ENCODE measurements around the gene TMEM135.
"Not testable (repeated sequence)": the region's sequence is repeated elsewhere in the genome, so short reads cannot be mapped to it uniquely, and the experiment has no call there.

Gene TMEM135

DNA sequence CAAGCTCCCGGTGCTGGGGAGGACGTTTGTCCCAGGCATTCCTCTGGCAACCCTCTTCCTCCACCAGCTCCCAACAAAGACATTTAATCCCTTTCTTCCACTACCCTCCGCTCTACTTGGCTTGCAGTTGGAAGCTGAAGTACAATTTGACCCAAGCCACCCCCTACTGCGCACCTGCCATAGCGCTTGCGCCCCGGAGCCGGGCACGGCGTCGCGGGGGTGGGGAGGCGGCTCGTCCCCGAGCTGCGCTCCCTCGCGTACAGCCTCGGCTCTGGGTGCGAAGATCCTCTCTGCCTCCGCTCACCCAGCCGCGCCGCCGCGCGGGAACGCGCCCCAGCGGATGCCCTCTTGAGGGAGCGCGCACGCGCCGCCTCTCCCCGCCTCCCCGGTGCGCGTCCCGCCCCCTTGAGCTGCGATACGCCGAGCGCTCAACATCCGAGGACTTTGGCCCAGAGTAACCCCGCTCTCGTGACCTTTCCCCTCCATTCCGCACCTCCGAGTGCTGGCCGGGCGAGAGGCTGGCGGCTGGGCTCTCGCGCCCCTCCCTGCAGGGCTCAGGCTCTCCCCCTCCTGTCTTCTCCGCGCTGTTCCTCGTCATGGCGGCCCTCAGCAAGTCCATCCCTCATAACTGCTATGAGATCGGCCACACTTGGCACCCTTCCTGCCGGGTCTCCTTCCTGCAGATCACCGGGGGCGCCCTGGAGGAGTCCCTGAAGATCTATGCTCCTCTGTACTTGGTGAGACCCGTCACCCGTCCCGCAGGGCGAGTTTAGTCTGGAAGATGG, at the start of gene TMEM135:
Gene TMEM135, plus strand, starts transcription at position 485 of the 785 bp plus-strand sequence. Its CDS starts 112 bp downstream, at position 597.
- TF ChIP-seq CTCF (conservative IDR thresholded peaks at IDR 0.05; ENCODE audit: low read length), result 0 out of 2 replicates have a peak, but pooled peaks have one; percentile 4
- DNase-seq (ENCODE audit: low read depth), result peak; percentile 81

GRCh38 chr11:86988351-86988881, 49.3 kb upstream of the TMEM135 start:
- no peak for DNase-seq (ENCODE audit: low read depth)
- TF ChIP-seq CTCF (conservative IDR thresholded peaks at IDR 0.05; ENCODE audit: low read length), result no peak
- H3K4me3 ChIP-seq (ENCODE audit: low read length), result no peak overlapping the region

More for the DNA sequence above, at the start of gene TMEM135:
- H3K4me3 ChIP-seq (ENCODE audit: low read length), result peak within 1 kb of the TSS; percentile 93

DNA sequence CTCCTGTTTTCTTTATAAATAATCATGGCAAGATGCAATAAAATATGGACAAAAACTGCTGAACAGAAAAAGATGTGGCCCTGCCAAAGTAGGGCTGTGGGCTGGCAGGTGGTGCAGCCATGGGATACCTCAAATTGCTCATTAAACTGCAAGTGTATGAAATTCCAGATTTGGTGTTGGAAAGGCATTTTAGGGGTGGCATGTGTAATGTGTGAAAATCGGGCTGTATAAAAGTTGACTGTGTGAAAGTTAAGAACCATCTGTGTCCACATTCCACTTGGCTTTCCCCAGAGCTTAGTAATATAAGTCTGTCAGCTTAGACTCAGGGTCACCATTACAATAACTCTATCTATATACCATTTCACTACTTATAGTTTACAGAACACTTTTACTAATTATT, 47.7 kb upstream of the TMEM135 start:
- TF ChIP-seq CTCF (conservative IDR thresholded peaks at IDR 0.05; ENCODE audit: low read length), result no peak
- H3K4me3 ChIP-seq (ENCODE audit: low read length), result no peak overlapping the region
- DNase-seq (ENCODE audit: low read depth), result peak; percentile 34

DNA sequence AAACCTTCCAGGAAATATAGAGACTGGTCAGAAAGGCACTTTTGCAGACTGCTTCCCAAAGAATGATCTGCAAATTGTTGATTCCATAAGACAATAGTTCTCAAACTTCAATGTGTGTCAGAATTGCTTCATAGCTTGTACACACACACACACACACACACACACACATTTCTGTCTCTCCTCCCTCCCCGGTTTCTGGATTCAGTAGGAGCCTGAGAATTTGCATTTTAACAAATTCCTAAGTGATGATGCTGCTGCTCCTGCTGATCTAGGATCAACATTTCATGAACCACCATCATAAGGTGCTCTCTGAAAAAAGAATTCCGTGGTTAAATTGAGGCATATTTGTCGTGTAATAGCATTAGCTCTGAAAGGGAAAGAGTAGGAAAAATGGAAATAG, 47.2 kb upstream of the TMEM135 start:
- no peak for TF ChIP-seq CTCF (conservative IDR thresholded peaks at IDR 0.05; ENCODE audit: low read length)
- H3K4me3 ChIP-seq (ENCODE audit: low read length), result no peak overlapping the region
- peak; percentile 69 for DNase-seq (ENCODE audit: low read depth)

- DNase-seq (ENCODE audit: low read depth), result no peak
- H3K4me3 ChIP-seq (ENCODE audit: low read length), result no peak overlapping the region
- no peak for TF ChIP-seq CTCF (conservative IDR thresholded peaks at IDR 0.05; ENCODE audit: low read length)
Measured at GRCh38 chr11:86991341-86991740, 46.4 kb upstream of the TMEM135 start.

GRCh38 chr11:86992340-86992739, 45.4 kb upstream of the TMEM135 start:
- not testable (repeated sequence) for DNase-seq (ENCODE audit: low read depth); H3K4me3 ChIP-seq (ENCODE audit: low read length)

GRCh38 chr11:86993031-86993430, 44.7 kb upstream of the TMEM135 start:
- TF ChIP-seq CTCF (conservative IDR thresholded peaks at IDR 0.05; ENCODE audit: low read length), result no peak
- no peak overlapping the region for H3K4me3 ChIP-seq (ENCODE audit: low read length)
- no peak for DNase-seq (ENCODE audit: low read depth)

Data from AG10803 (cell line).